Peyer's patch (tissue), 4 donors: ENCODE data around the gene FAM120A. TPM values are rescaled to one million over a fixed set of nuclear protein-coding genes. Genes with fewer than 3 reads are reported as not detected.

Source experiments
- DNase-seq, 3 donors: peaks; one replicate each; pipeline ENCODE4 v3.0.0-alpha.2; 2017 to 2019
- H3K27ac ChIP-seq, 4 donors: fragments of 200-600 bp; sonication (generic); one replicate each; pipeline ENCODE4 v1.5.1; 2016 to 2019
- H3K27me3 ChIP-seq, 2 donors: fragments of 200-600 bp; sonication (generic); one replicate each; pipeline ENCODE4 v1.5.1; 2019
- H3K36me3 ChIP-seq, 3 donors: fragments of 200-600 bp; sonication (generic); one replicate each; pipeline ENCODE4 v1.5.1; 2016 to 2019
- H3K4me1 ChIP-seq, 4 donors: fragments of 200-600 bp; sonication (generic); one replicate each; pipeline ENCODE4 v1.5.1; 2016 to 2019
- H3K4me3 ChIP-seq, 4 donors: fragments of 200-600 bp; sonication (generic); 1 replicate in 3 of 4; 2 replicates in 1 of 4; pipeline ENCODE4 v1.5.1; 2016 to 2019; ENCODE audit warnings: mild to moderate bottlenecking in 1 of 4
- H3K9me3 ChIP-seq, 4 donors: fragments of 200-600 bp; sonication (generic); one replicate each; pipeline ENCODE4 v1.5.1; 2016 to 2019; ENCODE audit warnings: mild to moderate bottlenecking in 1 of 4
- POLR2A ChIP-seq, 2 donors: fragments of 450-650 bp; IDR thresholded peaks; one replicate each; pipeline ENCODE4 v1.5.1; 2017; ENCODE audit warnings: antibody characterized with exemption in 2 of 2, mild to moderate bottlenecking in 2 of 2, moderate library complexity in 2 of 2
- total RNA-seq, 4 donors: library from RNA; depleted of rRNA; stranded (reverse); fragments of >200 nt; gene quantifications; one replicate each; pipeline ENCODE4 v1.1.0, GENCODE V29; 2016
- TF ChIP-seq, protein P1 (sequence below), 6 experiments: fragments of 450-650 bp in 4 of 6; fragments of 200-600 bp in 2 of 6; sonication (generic) in 1 of 6; IDR thresholded peaks; one replicate each; pipeline ENCODE4 v1.5.1; 2017 to 2019; ENCODE audit warnings: antibody characterized with exemption in 6 of 6, mild to moderate bottlenecking in 3 of 6, moderate library complexity in 1 of 6

The FAM120A gene
- total RNA-seq, 4 donors from 2014 or later, result 128 to 159 (median 136) TPM

DNA sequence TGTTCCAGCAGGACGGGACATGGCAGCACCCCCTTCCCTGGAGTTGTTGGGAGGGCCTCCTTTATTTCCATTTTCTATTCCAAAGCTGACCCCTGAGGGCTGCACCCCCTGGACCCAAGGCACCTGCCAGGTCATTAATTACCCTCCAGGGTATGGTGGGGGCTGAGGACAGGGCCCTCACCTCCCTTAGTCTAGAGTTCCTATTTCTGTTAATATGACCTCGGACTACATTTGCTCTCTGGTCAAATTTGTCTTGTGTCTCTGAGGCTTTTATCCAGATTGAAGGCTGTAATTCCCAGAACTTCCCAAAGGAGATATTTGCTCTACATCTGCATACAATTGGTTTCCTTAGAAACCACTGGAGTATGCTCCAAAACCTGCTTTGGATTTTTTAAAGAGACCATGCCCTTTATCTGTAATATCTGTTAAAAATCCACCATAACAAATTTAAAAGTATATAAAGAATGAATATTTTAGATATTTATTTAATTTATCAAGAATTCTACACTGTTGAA, 141.7 kb downstream of the FAM120A start:
- Histone ChIP-seq H3K27ac (no peak overlapping the region), H3K9me3 (no peaks in the 10 kb centered on the region), H3K4me1 (peaks cover 0 to 26% (median 0%) of the 10 kb centered on the region in 4 donors), H3K4me3 (no peak overlapping the region), H3K27me3 (no peaks in the 10 kb centered on the region), H3K36me3 (no peaks in the 10 kb centered on the region)
- peak in 1 of 3 donors; percentile 24 for DNase-seq
- no peak for TF ChIP-seq POLR2A (IDR thresholded peaks at IDR 0.05)
- TF ChIP-seq, protein P1, sequence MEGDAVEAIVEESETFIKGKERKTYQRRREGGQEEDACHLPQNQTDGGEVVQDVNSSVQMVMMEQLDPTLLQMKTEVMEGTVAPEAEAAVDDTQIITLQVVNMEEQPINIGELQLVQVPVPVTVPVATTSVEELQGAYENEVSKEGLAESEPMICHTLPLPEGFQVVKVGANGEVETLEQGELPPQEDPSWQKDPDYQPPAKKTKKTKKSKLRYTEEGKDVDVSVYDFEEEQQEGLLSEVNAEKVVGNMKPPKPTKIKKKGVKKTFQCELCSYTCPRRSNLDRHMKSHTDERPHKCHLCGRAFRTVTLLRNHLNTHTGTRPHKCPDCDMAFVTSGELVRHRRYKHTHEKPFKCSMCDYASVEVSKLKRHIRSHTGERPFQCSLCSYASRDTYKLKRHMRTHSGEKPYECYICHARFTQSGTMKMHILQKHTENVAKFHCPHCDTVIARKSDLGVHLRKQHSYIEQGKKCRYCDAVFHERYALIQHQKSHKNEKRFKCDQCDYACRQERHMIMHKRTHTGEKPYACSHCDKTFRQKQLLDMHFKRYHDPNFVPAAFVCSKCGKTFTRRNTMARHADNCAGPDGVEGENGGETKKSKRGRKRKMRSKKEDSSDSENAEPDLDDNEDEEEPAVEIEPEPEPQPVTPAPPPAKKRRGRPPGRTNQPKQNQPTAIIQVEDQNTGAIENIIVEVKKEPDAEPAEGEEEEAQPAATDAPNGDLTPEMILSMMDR (IDR thresholded peaks at IDR 0.05), result no peak

DNA sequence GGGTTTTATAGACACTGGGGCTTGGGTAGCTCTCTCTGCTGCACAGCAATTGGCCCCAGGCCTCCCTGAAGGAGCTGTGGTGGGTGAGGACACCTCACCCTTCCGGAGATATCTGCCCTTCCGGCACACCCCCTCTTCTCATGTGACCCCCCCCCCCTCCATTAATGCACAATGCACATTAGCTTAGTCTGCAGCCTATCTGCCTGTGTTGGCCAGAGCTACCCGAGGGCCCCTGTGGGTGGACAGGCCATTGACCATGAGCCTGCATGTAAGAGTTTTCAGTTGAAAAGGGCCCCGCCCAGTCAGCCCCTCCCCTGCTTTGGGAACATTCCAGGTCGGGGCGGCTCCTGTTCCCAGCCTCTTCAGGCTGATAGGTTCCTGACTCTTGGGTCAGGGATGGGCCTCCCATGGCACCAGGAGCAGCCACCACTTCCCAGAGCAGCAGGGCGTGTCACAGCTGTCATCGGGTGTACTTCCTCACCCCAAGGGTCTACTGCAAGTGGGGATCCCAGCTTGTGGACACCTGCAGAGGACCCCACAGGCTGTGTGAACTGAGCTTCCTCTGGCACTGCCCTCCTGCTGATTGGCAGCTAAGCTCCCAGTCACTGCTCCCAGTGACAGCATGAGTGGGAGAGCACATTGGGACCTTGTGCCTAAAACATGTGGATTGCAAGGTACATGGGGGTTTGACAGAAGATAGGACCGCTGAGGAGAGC, 142.7 kb downstream of the FAM120A start:
- Histone ChIP-seq H3K36me3 (no peaks in the 10 kb centered on the region), H3K27me3 (no peaks in the 10 kb centered on the region), H3K27ac (peak overlapping the region in 1 of 4 donors; percentile 57), H3K4me3 (no peak overlapping the region), H3K4me1 (peaks cover 0 to 26% (median 0%) of the 10 kb centered on the region in 4 donors), H3K9me3 (no peaks in the 10 kb centered on the region)
- TF ChIP-seq, protein P1 (IDR thresholded peaks at IDR 0.05), result no peak
- TF ChIP-seq POLR2A (IDR thresholded peaks at IDR 0.05), result no peak
- DNase-seq, result peak; percentile 9 to 77 (median 74)

DNA sequence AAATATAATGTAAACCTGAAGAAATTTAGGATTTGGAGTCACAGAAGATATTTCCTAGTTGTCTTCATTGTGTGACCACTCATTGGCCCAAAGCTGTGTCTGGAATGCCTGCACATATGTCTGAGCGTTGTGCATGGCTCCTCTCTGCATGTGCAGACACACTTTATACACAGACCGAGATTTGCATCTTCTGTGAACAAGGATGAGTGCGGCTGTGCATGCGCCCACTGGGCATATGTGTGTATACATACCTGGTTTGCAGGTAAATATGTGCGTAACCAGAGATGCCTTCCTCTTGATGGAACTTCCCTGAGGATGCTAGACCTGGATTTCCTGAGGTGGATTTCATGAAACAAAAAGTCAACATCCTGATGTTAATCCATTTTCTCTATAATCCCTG, 144.0 kb downstream of the FAM120A start:
- Histone ChIP-seq H3K9me3 (no peaks in the 10 kb centered on the region), H3K4me3 (no peak overlapping the region), H3K36me3 (no peaks in the 10 kb centered on the region), H3K4me1 (peaks cover 0 to 34% (median 3%) of the 10 kb centered on the region in 4 donors), H3K27me3 (no peaks in the 10 kb centered on the region), H3K27ac (no peak overlapping the region)
- DNase-seq, result peak in 1 of 3 donors; percentile 11
- no peak for TF ChIP-seq POLR2A (IDR thresholded peaks at IDR 0.05)
- TF ChIP-seq, protein P1 (IDR thresholded peaks at IDR 0.05), result no peak

DNA sequence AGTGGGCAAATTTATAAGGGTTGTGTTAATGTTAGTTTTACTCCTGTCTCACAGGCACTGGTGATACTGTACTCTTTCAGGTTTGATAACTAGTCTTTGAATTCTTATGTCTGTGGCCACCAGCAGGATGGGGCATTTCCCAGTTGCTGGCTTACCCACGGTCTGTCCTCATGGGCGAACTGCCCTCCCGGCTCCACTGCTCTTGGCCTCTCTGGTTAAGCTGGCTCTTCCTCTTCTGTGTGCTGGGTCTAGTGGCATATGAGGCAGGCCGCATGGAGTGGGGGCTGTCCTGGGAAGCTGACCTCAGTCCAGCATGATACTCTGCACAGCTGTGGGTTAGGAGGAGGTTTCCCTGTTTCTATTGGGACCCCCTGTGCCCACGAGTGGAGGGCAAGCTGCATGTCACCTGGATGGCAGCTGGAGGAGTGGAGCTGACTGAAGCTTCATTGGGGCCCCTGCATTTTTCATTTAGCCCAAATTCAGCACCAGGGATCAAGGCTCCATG, 144.4 kb downstream of the FAM120A start:
- Histone ChIP-seq H3K27ac (no peak overlapping the region), H3K27me3 (no peaks in the 10 kb centered on the region), H3K9me3 (no peaks in the 10 kb centered on the region), H3K36me3 (no peaks in the 10 kb centered on the region), H3K4me3 (no peak overlapping the region), H3K4me1 (peaks cover 0 to 36% (median 3%) of the 10 kb centered on the region in 4 donors)
- TF ChIP-seq, protein P1 (IDR thresholded peaks at IDR 0.05), result no peak
- no peak for TF ChIP-seq POLR2A (IDR thresholded peaks at IDR 0.05)
- DNase-seq, result peak in 2 of 3 donors; percentile 12 to 37

DNA sequence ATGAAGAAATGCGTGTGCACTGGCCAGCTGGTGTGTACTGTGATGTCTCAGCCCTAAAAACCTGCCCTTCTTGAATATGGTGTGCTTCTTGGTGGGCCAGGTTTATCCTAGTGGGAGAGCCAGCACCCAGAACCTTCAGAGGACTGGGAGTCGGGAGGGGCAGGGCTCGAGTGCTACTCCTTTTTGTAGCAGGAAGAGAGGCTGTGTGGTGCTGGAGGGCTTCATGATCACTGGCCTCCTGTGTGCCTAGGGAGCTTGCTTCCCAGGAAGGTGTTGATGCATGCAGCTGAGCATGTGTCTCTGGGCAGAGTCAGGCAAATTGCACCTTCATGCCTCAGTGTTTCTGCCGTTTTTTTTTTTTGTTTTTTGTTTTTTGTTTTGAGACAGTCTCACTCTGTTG, 144.9 kb downstream of the FAM120A start:
- no peak for TF ChIP-seq POLR2A (IDR thresholded peaks at IDR 0.05)
- TF ChIP-seq, protein P1 (IDR thresholded peaks at IDR 0.05), result no peak
- Histone ChIP-seq H3K4me1 (peaks cover 0 to 36% (median 3%) of the 10 kb centered on the region in 4 donors), H3K27me3 (no peaks in the 10 kb centered on the region), H3K9me3 (no peaks in the 10 kb centered on the region), H3K27ac (no peak overlapping the region), H3K4me3 (no peak overlapping the region), H3K36me3 (no peaks in the 10 kb centered on the region)
- peak in 1 of 3 donors; percentile 19 for DNase-seq
